T-helper 2 cell treated with Interferon-gamma antibody and Interleukin-4, amounts not matched to agents 5 μg/mL and 100 μg/mL, for 36 hours (primary cell): ENCODE data around the gene SLC4A1.

Experiments
- DNase-seq: peaks from one replicate; pipeline ENCODE4 v3.0.0; 2021; ENCODE audit warnings: low spot score
- H3K27ac Mint-ChIP-seq: one replicate; pipeline ENCODE4 v1.8.0; 2021; ENCODE audit warnings: mild to moderate bottlenecking, mixed read lengths
- H3K27me3 Mint-ChIP-seq: one replicate; pipeline ENCODE4 v1.8.0; 2021; ENCODE audit warnings: low read depth, mixed read lengths
- H3K36me3 Mint-ChIP-seq: one replicate; pipeline ENCODE4 v1.8.0; 2021; ENCODE audit warnings: low read depth, mixed read lengths
- H3K4me1 Mint-ChIP-seq: one replicate; pipeline ENCODE4 v1.8.0; 2021; ENCODE audit warnings: low read depth, mixed read lengths
- H3K4me3 Mint-ChIP-seq: one replicate; pipeline ENCODE4 v1.8.0; 2022; ENCODE audit warnings: mild to moderate bottlenecking, moderate library complexity, mixed read lengths
- H3K9me3 Mint-ChIP-seq: one replicate; pipeline ENCODE4 v1.8.0; 2021; ENCODE audit warnings: mixed read lengths

The SLC4A1 gene

DNA sequence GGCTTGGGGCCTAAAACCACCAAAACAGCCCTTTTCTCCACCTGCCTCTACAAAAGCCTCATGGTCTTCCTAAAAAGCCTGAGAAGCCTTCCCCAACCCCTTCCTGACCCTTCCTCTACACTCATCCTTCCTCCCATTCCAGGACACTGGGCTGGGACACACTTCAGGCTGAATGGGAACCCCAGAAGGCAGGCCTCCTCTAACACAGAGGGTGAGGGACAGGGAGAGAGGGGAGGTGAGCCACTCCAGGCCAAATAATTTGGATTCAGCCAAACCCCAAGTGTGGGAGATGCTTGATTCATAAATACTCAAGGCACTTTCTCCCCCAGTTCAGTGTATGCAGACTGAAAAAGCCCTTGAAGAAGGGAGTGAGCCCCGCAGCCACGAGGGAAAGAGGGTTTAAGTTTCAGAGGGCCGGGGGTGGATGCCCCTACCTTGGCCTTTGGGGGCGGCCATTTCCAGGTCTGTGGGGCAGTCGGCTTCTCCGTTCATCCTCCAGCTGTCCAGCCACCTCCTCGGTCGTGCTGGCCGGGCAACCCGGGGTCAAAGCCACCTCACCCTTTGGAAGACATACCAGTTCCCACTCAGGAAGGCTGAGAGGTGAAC lies 50.1 kb downstream of the SLC4A1 start:
- H3K36me3 Mint-ChIP-seq = peaks cover 57% of the 10 kb centered on the region
- peaks cover 37% of the 10 kb centered on the region for H3K4me1 Mint-ChIP-seq
- DNase-seq = no peak
- no peaks in the 10 kb centered on the region for H3K9me3 Mint-ChIP-seq
- no peaks in the 10 kb centered on the region for H3K27me3 Mint-ChIP-seq
- H3K27ac Mint-ChIP-seq = peak overlapping the region; percentile 88
- peak overlapping the region; percentile 98 for H3K4me3 Mint-ChIP-seq

DNA sequence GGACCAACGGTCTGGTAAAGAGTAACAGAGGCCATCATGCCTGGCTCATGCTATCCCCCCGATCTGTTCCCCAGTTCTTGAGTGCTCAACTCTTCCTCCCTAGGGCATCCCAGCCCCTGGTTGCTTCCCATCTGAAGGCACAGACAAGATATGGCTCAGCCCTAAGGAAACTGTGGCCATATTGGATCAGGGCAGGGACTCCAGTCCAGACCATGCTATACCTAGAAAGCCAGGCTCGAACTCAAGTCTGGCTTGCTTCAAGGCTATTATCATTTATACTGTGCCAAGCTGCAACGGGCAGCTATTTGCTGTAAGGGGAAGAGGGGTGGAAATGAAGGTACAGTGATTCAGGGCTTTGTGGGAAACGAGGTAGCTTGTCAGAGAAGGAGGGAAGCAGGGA lies 51.2 kb downstream of the SLC4A1 start:
- Mint-ChIP-seq H3K9me3 (no peaks in the 10 kb centered on the region), H3K4me3 (peak overlapping the region; percentile 98), H3K27ac (peak overlapping the region; percentile 80), H3K27me3 (no peaks in the 10 kb centered on the region), H3K4me1 (peaks cover 32% of the 10 kb centered on the region), H3K36me3 (peaks cover 57% of the 10 kb centered on the region)
- no peak for DNase-seq

DNA sequence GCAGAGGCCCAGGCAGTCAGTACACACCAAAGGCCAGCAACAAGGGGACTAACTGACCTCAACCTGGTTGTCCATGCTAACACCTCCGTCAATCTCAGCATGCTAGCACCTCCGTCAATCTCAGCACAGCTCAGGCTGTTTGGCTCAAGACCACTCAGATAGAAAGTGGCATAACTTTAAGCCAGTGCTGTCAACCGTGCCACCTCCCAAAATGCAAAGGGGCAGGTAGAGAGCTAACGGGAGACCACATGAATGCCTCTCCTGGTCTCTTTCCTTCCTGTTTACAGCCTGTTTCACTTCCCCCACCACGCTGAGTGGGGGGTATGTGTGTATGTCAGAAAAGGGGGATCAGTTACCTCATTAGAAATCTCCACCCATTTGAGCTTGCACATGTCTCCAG lies 51.8 kb downstream of the SLC4A1 start:
- Mint-ChIP-seq H3K27me3 (no peaks in the 10 kb centered on the region), H3K9me3 (no peaks in the 10 kb centered on the region), H3K36me3 (peaks cover 61% of the 10 kb centered on the region), H3K4me3 (peak overlapping the region; percentile 98), H3K4me1 (peaks cover 28% of the 10 kb centered on the region), H3K27ac (peak overlapping the region; percentile 80)
- DNase-seq = no peak

DNA sequence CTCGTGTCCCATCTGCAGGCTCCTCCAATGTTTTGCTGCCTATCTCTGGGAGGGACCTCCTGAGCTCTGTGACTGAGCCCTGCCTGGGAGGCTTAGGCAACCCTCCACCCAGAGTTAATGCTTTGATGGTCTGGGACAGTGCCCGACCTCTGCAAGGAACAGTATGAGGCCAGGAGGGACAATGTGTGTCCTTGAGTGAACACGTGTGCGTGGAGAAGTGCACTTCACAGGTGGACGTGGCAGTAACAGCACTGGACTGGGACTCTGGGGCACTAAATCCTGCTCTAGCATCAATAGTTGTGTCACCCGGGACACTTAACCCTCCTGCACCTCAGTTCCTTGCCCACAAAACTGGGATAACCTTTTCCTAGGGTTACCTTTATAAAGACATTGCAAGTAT lies 53.0 kb downstream of the SLC4A1 start:
- no peaks in the 10 kb centered on the region for H3K27me3 Mint-ChIP-seq
- H3K27ac Mint-ChIP-seq = peak overlapping the region; percentile 56
- peaks cover 34% of the 10 kb centered on the region for H3K4me1 Mint-ChIP-seq
- H3K36me3 Mint-ChIP-seq = peaks cover 65% of the 10 kb centered on the region
- no peak for DNase-seq
- H3K4me3 Mint-ChIP-seq = peak overlapping the region; percentile 46
- H3K9me3 Mint-ChIP-seq = no peaks in the 10 kb centered on the region

DNA sequence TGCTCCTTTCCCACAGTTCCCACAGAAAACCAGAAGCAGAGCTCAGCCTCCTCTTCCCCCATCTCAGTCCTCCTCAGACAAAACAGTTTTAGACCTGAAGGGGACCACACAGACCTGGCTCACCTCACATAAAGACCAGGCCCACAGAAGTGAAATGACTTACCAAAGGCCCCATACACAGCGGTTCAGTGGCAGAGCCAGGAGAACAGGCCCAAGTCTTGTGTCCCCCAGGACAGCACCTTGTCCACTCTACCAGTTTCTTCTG lies 53.8 kb downstream of the SLC4A1 start:
- no peaks in the 10 kb centered on the region for H3K9me3 Mint-ChIP-seq
- H3K4me1 Mint-ChIP-seq = peaks cover 37% of the 10 kb centered on the region
- no peak for DNase-seq
- peaks cover 71% of the 10 kb centered on the region for H3K36me3 Mint-ChIP-seq
- H3K27ac Mint-ChIP-seq = no peak overlapping the region
- H3K27me3 Mint-ChIP-seq = no peaks in the 10 kb centered on the region
- H3K4me3 Mint-ChIP-seq = no peak overlapping the region

DNA sequence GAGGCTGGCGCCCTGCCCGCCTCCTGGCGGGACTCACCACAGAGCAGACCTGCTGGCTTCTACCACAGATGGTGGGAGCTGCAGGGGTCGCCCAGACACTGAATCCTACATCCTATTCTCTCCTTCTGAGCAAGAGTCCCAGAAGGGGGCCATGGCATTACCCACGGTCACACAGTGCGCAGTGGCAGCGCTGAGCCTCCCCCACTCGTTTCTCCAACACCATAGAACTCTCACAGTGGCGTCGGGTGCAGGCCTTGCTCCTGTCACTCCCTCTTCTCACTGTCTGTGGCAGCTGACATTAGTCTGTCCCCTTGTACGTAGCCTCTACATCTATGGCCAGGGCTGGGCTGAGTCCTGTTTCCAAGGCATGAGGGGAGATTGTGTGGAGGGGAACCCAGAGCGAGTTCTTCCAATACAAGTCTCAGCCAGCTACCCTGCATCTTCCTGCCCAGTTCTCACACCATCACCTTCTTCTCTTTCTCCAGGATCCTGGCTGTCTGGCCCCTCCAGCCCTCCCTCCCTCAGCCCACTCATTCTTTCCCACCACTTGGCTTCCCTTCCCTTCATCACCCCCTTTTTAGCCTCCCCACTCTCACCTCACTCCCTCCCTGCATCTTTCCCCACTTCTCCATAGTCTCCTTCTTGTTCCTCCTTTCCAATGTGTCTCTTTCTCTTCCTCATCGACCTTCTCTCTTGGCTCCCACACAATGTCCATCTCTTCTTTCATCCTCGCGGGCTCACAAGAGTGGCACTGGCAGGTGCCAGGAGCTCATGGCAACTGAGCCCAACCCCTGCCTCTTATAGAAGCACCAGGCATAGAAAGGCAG lies 54.3 kb downstream of the SLC4A1 start:
- no peak for DNase-seq
- peaks cover 37% of the 10 kb centered on the region for H3K4me1 Mint-ChIP-seq
- H3K9me3 Mint-ChIP-seq = no peaks in the 10 kb centered on the region
- H3K27me3 Mint-ChIP-seq = no peaks in the 10 kb centered on the region
- H3K4me3 Mint-ChIP-seq = no peak overlapping the region
- H3K27ac Mint-ChIP-seq = peak overlapping the region; percentile 7
- peaks cover 74% of the 10 kb centered on the region for H3K36me3 Mint-ChIP-seq

DNA sequence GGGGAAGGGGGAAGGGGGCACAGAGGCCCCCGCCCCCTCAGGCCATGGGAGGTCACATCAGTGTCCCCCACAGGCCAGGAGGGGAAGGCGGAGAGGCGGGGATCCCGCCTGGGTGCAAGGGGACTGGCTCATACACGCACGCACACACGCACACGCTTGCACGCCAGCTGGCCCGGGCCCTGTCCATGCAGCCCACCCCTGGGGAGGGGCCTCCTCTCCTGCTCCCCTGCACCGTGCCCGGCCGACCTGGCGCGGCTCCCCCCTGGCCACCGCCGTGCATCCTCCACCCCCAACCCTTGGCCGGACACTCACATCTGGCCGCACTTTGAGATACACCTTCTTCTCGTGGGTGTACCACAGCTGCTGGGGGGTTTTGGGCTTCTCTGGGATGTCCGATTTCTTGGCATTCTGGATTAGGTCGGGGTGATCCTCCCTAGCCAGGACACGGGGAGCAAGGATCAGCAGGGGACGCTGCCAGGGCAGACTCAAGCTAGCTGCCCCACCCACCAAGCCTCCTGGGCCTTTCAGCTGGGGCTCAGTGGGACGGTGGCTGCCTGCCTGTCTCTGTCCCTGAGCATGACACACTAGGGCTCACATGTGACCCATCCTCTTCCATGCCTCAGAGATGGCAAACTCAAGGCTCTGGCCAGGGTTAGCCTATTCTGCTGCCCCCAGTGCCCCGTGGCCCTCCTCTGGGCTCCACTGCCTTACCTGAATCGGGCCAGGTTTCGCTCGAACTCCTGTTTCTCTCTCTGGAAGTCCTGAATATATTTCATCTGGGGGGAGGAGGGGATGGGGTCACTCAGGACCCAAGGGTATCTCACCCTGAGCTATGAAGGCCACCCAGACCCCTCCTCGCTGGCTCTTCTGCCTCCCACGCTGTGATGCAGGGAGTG lies 55.2 kb downstream of the SLC4A1 start:
- no peaks in the 10 kb centered on the region for H3K9me3 Mint-ChIP-seq
- H3K27ac Mint-ChIP-seq = peak overlapping the region; percentile 36
- peaks cover 39% of the 10 kb centered on the region for H3K4me1 Mint-ChIP-seq
- DNase-seq = no peak
- H3K36me3 Mint-ChIP-seq = peaks cover 78% of the 10 kb centered on the region
- H3K27me3 Mint-ChIP-seq = no peaks in the 10 kb centered on the region
- H3K4me3 Mint-ChIP-seq = no peak overlapping the region

DNA sequence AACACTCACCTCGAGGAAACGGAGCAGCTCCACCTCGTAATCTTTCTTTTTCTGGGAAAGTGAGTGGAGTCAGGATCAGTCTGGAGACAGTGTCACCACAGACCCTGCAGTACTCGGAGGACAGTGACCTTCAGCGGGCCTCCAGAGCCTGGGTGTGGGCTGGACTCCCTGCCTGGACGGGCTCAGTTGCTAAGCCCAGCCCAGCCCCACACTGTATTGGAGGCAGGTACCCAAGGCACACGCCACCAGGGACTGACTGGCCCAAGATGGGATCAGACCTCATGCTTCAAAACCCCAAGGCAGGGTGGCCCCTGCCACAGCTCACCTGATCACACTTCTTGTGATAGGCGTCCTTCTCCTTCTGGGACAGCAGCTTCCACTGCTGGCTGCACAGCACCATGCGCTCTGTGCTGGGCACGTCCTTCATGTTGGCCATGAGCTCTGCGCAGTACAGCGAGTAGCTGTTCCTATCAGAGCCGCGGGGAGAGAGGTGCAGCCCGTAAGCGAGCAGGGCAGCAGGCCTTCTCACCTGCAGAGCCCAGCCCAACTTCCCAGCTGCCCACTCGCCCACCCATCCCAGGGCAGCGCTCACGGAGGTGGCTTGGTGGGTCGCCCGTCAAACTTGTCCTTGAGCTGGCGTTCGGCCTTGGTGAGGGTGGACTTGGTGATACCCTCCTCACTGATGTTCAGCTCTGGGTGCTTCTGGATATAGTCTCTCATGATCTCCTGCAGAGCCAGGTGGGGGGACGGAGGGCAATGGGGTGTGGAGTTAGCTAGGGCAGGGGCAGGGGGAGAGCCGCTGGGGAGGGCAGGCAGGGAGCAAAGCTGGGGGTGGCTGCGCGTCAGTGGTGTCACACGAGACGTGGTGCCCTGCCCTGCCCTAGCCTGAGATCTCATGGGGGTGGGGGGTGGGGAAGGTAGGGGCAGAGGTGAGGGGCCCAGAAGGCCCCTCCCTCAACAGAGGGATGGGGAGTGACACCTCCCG lies 56.4 kb downstream of the SLC4A1 start:
- Mint-ChIP-seq H3K9me3 (no peaks in the 10 kb centered on the region), H3K4me1 (peaks cover 30% of the 10 kb centered on the region), H3K27ac (no peak overlapping the region), H3K27me3 (no peaks in the 10 kb centered on the region), H3K36me3 (peaks cover 77% of the 10 kb centered on the region), H3K4me3 (no peak overlapping the region)
- DNase-seq = no peak

DNA sequence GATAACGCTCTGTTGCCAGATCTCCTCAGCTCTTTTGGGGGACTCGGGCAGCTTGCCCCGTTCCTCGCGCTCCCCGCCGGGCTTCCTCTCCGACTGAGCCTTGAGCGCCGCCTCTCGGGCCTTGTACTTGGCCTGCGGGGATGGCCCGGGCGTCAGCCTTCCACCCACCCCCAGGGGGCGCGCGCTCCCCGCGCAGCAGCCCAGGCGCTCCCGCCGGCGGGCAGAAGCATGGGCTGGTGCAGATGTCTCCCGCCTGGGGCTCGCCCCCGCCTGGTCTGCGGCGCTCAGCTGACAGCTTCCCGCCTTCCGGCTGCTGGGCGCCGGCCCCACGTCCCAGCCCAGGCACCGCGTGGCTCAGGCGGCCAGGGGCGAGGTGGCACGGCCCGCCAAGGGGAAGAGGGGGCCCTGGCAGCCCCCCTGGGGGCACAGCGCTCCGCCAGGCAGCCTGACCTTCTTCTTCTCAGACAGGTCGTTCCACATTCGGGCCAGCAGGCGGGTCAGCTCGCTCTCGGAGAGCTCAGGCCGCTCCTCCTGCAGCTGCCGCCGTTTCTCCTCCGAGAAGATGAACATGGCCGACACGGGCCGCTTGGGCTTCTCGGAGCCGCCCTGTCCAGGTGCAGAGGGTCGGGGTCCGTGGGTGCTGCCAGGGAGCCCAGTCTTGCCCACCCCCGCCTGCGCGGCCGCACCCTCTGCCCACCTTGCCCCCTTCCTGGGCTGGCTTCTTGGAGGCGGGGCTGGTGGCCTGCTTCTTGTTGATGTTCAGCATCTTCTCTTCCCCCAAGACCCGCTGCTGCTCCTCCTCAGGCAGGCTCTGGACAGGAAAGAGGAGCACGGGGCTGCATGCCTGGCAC lies 57.4 kb downstream of the SLC4A1 start:
- no peaks in the 10 kb centered on the region for H3K27me3 Mint-ChIP-seq
- peaks cover 75% of the 10 kb centered on the region for H3K36me3 Mint-ChIP-seq
- no peaks in the 10 kb centered on the region for H3K9me3 Mint-ChIP-seq
- peak overlapping the region; percentile 77 for H3K27ac Mint-ChIP-seq
- H3K4me3 Mint-ChIP-seq = peak overlapping the region; percentile 75
- DNase-seq = peak; percentile 93
- H3K4me1 Mint-ChIP-seq = peaks cover 23% of the 10 kb centered on the region

DNA sequence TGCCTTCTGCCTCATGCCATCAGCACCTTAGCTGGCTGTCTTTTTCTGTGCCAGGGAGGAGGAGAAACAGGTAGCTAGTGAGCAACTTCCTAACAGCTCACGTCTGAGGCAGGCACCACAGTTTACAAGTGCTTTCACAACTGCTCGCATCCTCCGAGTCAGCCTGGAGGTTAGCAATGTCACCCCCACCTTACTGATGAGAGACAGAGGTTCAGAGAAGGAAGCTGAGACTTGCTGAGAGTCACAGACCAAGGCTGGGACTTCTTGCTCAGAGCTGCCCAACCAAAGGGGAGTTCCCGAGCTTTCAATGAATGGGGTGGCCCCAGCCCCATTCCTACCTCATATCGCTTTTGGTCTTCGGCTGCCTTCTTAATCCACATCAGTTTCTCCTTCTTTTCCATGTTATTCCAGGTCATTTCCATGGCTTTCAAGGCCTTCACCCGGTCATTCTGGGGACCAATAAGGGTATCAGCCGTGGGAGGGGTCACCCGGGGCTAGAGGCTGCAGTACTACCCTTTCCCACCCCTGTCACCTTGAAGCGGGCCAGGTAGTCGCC lies 58.1 kb downstream of the SLC4A1 start:
- Mint-ChIP-seq H3K4me1 (peaks cover 21% of the 10 kb centered on the region), H3K4me3 (peak overlapping the region; percentile 75), H3K36me3 (peaks cover 68% of the 10 kb centered on the region), H3K27ac (peak overlapping the region; percentile 77), H3K27me3 (no peaks in the 10 kb centered on the region), H3K9me3 (no peaks in the 10 kb centered on the region)
- DNase-seq = peak; percentile 50

DNA sequence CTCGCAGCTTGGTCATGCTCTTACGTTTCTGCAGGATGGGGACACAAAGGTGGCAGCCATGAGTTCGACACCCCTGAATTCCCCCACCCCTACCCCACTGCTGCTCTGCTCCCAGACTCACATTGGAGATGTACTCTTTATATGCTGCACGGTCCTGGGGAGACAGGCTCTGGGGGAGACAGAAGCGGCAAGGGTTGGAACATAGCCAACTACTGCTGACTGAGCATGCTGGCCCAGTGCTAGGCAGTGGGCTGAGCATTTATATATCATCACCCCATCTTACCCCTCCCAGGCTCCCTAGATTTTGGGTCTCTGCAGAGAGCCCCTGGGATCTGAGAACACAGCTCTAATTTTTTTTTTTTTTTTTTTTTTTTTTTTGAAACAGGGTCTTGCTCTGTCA lies 60.2 kb downstream of the SLC4A1 start:
- peaks cover 49% of the 10 kb centered on the region for H3K36me3 Mint-ChIP-seq

DNA sequence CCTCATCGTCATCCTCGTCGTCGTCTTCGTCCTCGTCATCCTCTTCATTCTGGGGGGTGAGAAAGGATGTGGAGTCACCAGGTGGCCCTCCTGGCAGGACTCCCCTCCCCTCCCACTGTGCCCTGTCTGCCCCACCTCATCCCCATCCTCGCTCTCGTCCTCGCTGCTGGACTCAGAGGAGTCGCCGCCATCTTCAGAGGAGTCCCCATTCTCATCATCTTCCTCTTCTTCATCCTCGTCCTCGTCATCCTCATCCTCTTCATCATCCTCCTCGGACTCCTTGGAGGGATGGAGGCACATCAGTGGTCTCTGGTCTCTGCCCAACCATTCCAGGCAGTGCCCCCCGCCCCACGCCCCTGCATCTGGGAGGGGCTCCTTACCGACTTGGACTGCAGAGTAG lies 60.6 kb downstream of the SLC4A1 start:
- H3K4me1 Mint-ChIP-seq = peaks cover 31% of the 10 kb centered on the region
- H3K4me3 Mint-ChIP-seq = no peak overlapping the region
- no peaks in the 10 kb centered on the region for H3K9me3 Mint-ChIP-seq
- no peaks in the 10 kb centered on the region for H3K27me3 Mint-ChIP-seq
- peak overlapping the region; percentile 12 for H3K27ac Mint-ChIP-seq
- H3K36me3 Mint-ChIP-seq = peaks cover 48% of the 10 kb centered on the region
- DNase-seq = no peak

More for the DNA sequence above, 60.2 kb downstream of the SLC4A1 start:
- peak overlapping the region; percentile 12 for H3K27ac Mint-ChIP-seq
- H3K9me3 Mint-ChIP-seq = no peaks in the 10 kb centered on the region
- no peak overlapping the region for H3K4me3 Mint-ChIP-seq
- H3K4me1 Mint-ChIP-seq = peaks cover 29% of the 10 kb centered on the region
- no peak for DNase-seq
- no peaks in the 10 kb centered on the region for H3K27me3 Mint-ChIP-seq
